Measurements from ENCODE around the gene ENKD1.
A peak's percentile ranks its signal among the peaks of the same experiment; 100 is the strongest.
"Not testable (repeated sequence)": the region's sequence is repeated elsewhere in the genome, so short reads cannot be mapped to it uniquely, and the experiment has no call there.

Gene ENKD1

GRCh38 chr16:67666559-67667452 is at the start of gene ENKD1, which contains the start of gene C16orf86:
TSS of gene ENKD1 (minus strand) at chr16:67666750. CDS start at chr16:67666442, 308 bp downstream.
TSS of gene C16orf86 (plus strand) at chr16:67666814. CDS start at chr16:67666971, 157 bp downstream.
- peak; percentile 71 for DNase-seq (ENCODE audit: low spot score)

GRCh38 chr16:67716097-67716496 is 49.5 kb upstream of the ENKD1 start:
- no peak for DNase-seq (ENCODE audit: low spot score)

DNA sequence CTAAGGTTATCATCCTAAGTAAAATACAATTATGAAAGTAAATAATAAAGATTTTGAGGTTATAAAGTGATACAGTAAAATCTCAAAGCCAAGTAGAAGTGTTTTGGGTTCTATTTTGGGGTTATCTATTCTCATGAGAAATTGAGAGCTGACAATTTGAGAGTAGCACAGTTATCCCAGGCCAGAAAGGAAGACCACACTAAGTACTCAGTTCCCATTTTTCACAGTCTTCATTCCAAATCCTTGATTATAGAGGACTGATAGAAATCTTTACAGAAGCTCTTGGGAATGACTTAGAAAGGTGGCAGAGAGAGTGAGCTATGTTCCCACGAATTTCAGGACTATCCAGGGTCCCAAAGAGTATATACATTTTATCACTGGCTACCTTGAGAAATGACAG is 48.0 kb upstream of the ENKD1 start:
- DNase-seq (ENCODE audit: low spot score) = no peak

DNA sequence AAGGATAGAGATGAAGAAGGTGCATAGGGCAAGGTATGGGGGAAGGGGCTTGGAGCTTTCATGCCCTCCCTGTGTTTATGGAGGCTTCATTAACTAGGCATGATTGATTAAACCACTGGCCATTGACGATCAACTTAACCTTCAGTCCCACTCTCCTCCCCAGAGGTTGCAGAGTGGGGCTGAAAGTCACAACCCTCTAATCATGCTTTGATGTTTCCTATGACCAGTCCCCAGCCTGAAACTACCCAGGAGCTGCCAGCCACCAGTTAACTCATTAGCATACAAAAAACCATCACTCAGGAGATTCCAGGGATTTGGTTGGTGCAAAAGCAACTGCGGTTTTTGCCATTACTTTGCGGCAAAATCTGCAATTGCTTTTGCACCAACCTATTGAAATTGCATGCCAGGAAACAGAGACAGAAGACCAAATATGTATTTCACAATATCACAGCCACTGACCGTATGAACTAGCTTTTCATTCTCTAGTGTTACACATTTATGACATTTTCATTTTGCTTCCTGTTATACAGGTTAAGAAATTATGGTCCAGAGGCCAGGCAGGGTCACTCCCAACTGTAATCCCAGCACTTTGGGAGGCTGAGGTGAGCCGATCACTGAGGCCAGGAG is 47.2 kb upstream of the ENKD1 start:
- no peak for DNase-seq (ENCODE audit: low spot score)

DNA sequence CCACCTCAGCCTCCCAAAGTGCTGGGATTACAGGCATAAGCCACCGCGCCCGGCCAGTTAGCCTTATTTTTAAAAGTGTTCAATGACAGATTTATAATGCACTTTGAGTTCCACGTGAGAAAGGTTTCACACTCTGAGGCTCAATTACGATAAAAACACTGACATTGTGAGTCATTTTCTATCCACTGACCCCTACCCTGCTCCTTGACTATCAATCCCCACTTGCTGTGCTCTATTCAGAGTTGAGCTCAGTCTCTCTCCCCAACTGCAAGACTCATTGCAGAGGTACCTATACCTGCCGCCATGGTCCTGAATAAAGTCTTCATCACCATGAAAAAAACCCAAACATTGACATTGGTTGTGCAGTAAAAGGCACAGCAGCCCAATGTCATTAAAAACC is 44.1 kb upstream of the ENKD1 start:
- no peak for DNase-seq (ENCODE audit: low spot score)

DNA sequence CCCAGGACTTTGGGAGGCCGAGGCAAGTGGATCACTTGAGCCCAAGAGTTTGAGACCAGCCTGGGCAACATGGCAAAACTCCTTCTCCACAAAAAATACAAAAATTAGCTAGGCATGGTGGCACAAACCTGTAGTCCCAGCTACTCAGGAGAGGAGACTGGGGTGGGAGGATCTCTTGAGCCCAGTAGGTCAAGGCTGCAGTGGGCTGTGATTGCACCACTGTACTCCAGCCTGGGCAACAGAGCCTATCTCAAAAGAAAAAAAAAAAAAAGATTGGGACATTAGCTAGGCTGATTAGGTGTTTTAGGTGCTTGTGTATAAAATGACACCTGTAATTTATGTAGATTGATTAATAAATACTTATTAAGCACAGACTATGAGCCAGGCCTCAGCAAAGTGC is 42.5 kb upstream of the ENKD1 start:
- no peak for DNase-seq (ENCODE audit: low spot score)

GRCh38 chr16:67708368-67708771 is 41.8 kb upstream of the ENKD1 start:
- DNase-seq (ENCODE audit: low spot score) = no peak

DNA sequence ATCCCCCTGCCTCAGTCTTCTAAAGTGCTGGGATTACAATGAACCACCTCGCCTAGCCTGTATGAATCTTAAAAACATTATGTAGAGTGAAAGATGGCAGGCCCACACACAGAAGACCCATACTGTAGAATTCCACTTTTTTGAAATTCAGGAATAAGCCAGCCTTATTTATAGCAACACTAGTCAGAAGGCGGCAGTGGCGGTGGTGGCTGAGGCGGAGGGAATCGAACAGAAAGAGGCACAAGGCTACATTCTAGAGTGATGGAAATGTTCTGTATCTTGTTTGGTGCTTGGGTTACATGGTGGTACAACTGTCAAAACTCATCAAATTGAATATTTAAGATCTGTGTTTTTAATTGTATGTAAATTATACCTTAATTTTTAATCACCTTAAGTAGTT is 41.2 kb upstream of the ENKD1 start:
- no peak for DNase-seq (ENCODE audit: low spot score)

DNA sequence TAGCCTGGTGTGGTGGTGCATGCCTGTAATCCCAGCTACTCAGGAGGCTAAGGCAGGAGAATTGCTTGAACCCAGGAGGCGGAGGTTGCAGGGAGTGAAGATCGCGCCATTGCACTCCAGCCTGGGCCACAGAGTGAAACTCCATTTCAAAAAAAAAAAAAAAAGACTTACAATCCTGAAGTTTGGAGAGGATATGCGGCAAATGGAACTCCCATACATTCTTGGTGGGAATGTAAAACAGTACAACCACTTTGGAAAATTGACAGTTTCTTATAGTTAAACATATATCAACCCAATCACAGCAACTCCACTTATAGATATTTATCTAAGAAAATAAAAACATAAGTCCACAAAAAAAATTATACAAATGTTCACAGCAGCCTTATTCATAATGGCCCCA is 40.7 kb upstream of the ENKD1 start:
- no peak for DNase-seq (ENCODE audit: low spot score)

DNA sequence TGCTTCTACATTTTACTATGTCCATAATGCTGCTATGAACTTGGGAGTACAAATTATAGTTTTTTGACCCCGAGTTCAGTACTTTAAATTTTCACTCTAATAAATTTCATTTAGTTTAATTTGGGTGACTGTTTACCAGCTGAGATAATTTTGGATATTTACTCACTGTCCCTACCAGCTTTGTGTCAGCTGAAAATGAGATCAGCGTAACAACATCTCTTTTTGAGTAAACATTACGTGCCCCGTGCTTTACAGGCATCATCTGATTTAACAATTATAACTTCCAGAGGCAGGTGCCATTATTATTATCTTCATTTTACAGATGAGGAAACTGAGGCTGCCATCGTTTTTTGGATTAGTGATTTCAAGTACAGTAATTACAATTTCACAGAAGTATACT is 37.6 kb upstream of the ENKD1 start:
- DNase-seq (ENCODE audit: low spot score) = no peak

- DNase-seq (ENCODE audit: low spot score) = no peak
Measured at GRCh38 chr16:67703626-67704025, 37.1 kb upstream of the ENKD1 start.

GRCh38 chr16:67702130-67702529 is 35.6 kb upstream of the ENKD1 start:
- DNase-seq (ENCODE audit: low spot score) = no peak

DNA sequence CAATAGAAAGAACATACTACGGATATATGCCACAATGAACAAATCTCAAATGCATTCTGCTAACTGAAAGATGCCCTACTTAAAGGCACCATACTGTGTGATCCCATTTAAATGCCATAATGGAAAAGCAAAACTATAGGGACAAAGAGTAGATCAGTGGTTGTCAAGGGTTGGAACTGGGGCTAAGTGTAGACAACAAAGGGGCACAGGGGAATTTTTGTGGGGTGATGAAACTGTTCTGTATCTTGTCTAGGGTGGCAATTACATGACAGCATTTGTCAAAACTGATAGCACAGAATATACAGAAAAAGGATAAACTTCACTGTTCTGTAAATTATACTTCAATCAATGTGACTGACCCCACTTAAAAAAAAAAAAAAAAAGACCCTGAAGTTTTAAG is 34.9 kb upstream of the ENKD1 start:
- DNase-seq (ENCODE audit: low spot score) = no peak

DNA sequence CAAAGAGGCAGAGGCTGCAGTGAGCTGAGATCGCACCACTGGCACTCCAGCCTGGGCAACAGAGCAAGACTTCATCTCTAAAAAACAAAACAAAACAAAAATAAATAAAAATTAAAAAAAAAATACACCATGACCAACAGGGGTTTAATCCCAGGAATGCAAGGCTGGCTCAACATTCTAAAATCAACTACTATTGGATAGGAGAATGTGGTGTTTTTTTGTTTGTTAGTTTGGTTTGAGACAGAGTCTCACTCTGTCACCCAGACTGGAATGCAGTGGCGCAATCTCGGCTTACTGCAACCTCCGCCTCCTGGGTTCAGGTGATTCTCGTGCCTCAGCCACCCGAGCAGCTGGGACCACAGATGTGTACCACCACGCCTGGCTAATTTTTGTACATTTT is 32.7 kb upstream of the ENKD1 start:
- no peak for DNase-seq (ENCODE audit: low spot score)

DNA sequence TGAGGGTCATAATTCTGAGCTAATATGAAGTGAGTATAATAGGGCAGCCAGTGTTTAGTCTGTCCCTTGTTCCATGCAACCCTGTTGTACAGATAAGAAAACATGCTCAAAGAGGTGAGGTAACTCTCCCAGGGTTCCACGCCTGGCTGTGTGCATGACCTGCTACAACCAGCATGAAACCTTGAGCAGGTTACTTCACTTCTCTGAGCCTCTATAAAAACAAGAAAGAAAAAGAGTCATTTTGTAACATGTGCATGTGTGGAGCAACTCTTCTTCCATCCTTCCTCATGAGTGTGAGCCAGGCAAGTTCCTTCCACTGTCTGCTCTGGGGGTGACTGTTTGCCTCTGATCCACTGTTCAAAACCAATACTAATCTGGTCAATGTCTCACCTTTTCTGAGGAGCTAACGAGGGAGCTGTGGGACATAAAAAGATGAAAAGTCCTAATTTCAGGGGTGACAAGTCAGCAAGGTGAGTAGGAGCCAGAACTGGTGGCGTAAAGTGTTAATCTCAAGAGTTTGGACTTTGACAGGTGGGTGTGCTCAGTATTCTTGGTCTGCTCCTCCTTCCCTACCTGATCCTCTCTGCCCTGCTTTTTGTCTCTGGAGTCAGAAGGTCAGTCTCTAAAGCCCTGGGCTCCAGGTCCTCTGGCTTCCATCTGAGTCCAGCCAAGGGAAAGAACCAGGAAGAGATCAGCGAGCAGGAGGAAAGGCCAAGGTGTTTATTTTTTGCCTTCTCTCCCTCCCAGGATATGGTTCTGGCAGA is 31.1 kb upstream of the ENKD1 start:
- no peak for DNase-seq (ENCODE audit: low spot score)

- DNase-seq (ENCODE audit: low spot score) = no peak
Measured at GRCh38 chr16:67694611-67695010, 28.1 kb upstream of the ENKD1 start.

DNA sequence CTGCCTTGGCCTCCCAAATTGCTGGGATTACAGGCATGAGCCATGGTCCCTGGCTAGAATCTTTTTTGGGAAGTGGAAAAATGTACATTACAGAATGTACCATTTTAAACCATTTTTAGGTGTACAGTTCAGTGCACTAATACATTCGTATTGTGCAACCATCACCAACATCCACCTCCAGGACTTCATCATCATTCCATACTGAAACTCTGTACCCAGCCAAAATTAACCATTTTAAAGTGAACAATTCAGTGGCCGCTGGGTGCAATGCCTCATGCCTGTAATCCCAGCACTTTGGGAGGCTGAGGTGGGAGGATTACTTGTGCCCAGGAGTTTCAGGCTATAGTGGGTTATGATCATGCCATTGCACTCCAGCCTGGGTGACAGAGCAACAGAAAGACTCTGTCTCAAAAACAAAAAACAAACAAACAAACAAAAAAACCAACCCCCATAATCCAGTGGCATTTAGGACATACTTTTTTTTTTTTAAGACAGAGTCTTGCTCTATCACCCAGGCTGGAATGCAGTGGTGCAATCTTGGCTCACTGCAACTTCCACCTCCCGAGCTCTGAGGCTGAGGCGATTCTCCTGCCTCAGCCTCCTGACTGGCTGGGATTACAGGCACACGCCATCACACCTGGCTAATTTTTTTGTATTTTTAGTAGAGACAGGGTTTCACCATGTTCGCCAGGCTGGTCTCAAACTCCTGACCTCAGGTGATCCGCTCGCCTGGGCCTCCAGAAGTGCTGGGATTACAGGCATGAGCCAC is 27.2 kb upstream of the ENKD1 start:
- not testable (repeated sequence) for DNase-seq (ENCODE audit: low spot score)

DNA sequence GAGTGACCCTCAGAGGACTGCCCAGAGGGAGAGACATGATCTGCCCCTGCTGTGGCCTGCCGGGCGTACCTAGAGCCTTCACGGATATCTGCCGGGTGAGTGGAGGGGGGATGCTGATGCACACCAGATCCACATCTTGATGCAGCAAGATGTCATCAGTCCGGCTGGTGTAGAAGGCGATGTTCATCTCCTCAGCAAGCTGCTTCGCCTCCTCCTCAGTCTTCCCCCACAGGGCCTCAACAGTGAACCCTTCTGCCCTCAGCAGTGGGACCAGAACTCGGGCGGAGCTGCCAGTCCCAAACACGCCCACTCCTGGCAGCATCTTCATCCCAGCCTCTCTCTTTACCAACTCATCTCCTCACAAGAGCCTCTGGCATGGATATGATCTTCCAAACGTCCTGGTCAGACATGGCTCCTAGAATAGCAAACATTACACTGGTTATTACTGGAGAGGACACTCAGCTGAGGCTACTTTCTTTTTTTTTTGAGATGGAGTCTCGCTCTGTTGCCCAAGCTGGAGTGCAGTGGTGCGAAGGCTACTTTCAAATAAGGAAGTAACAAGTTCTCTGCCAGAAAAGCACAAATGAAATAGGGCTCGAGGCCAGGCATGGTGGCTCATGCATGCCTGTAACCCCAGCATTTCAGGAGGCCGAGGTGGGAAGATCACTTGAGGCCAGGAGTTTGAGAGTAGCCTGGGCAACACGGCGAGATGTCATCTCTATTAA is 19.0 kb upstream of the ENKD1 start:
- DNase-seq (ENCODE audit: low spot score) = no peak

DNA sequence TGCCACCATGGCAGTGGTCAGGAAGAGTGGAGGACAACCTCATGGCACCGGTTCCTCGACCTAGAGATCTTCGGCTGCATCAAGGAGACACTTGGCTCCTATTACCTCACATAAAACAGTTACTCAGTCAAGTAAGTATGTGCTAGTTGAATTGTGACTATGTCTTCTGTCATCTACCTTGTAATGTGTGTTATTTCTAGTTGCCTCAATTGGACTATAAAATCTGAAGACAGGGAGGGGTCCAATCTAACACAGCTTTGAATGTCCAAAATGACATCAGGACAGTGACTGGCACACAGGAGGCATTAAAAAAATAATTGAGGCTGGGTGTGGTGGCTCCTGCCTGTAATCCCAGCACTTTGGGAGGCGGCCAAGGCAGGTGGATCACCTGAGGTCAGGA is 17.2 kb upstream of the ENKD1 start:
- no peak for DNase-seq (ENCODE audit: low spot score)

DNA sequence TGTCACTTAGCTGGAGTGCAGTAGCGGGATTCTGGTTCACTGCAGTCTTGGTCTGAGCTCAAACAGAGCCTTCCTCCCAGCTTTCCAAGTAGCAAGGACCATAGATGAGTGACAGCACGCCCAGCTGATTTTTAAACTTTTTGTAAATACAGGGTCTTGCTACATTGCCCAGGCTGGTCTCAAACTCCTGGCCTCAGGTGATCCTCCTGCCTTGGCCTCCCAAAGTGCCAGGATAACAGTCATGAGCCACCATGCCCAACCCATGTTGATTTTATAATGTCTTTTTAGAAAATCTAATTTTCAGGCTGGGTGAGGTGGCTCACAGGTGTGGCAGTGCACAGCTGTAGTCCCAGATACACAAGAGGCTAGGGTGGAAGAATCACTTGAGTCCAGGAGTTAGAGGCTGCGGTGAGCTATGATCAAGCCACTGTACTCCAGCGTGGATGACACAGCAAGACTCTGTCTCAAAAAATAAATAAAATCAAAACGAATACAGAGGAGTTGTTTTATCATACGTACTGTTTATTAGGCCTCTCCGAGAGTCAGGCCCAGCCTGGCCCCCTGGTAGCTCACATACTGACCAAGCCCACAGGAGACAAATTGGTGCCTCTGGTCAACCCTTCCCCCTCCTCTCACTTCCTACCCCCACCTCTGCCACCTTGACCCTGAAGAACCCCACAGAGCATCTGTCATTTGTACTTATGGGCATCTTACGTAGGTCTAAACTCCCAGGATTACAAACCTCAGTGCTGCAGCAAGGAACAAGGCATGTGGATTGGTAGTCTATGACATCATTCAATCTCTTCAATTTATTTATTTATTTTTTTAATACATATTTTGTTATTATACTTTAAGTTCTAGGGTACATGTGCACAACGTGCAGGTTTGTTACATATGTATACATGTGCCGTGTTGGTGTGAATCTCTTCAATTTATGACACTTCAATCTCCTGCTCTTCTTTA is 13.7 kb upstream of the ENKD1 start:
- DNase-seq (ENCODE audit: low spot score) = no peak

All from pons (tissue), 1 donor.